Measurements from ENCODE around the gene TSSC4.

DNA sequence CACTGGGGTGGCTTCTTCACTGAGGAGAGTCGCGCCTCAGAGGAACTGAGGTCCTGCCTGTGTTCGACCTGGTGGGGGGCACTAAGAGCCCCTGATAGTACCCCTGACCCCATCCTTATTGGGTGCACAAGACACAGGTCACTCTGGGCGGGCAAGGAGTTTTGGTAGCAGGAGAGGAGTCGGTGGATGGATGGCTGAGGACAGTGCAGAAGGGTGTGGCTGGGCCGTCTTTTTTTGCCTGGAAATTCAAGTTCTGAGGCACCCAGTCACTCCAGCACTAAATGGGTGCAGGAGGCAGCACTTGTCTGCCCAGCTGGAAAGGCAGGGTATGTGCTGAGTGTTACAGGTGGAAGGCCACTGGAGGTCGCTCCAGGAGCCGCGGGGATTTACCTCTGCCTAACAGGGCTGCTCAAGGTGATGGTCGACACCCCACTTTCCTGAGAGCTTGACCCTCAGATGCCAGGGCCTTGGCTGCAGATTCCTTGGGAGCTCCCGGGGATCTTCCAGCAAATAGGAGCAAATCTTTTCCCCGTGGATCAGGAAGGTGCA is 960 bp downstream of the TSSC4 start:
- TF ChIP-seq CTCF (IDR thresholded peaks at IDR 0.05; ENCODE audit: low read depth, low read length): peak; percentile 11; the same call in 1 of the 2 replicates
- no peak for TF ChIP-seq EZH2phosphoT487 (IDR thresholded peaks at IDR 0.05; ENCODE audit: low read depth)
